Epithelial cell of proximal tubule (primary cell): ENCODE results near the gene CCDC192. TPM values are rescaled to one million over a fixed set of nuclear protein-coding genes. Genes with fewer than 3 reads are reported as not detected.

Source experiments
- DNase-seq: peaks from one replicate; pipeline ENCODE4 v3.0.0-alpha.2; 2011; ENCODE audit warnings: low read depth
- H3K4me3 ChIP-seq: 2 replicates; pipeline ENCODE4 v1.5.1; 2011; ENCODE audit warnings: low read depth, mild to moderate bottlenecking, low read length
- CTCF ChIP-seq: conservative IDR thresholded peaks from 2 replicates; pipeline ENCODE4 v1.5.1; 2012; ENCODE audit warnings: low read depth, mild to moderate bottlenecking, low read length
- total RNA-seq: library from RNA; depleted of rRNA; stranded (reverse); fragments of >200 nt; gene quantifications from 2 replicates; pipeline ENCODE4 v1.2.3, GENCODE V29; 2015

CCDC192 gene
- total RNA-seq, 1 donor from 2014 or later: not detected

- TF ChIP-seq CTCF: no peak
- no peak overlapping the region for H3K4me3 ChIP-seq
- no peak for DNase-seq
Measured at GRCh38 chr5:127933348-127933747, 230.2 kb downstream of the CCDC192 start.

- TF ChIP-seq CTCF: peak; percentile 24
- no peak overlapping the region for H3K4me3 ChIP-seq
- peak; percentile 94 for DNase-seq
Measured at GRCh38 chr5:127934791-127935256, 231.6 kb downstream of the CCDC192 start.

- H3K4me3 ChIP-seq: no peak overlapping the region
- no peak for DNase-seq
- TF ChIP-seq CTCF: no peak
Measured at GRCh38 chr5:127935398-127935797, 232.2 kb downstream of the CCDC192 start.

- no peak overlapping the region for H3K4me3 ChIP-seq
- no peak for TF ChIP-seq CTCF
- no peak for DNase-seq
Measured at GRCh38 chr5:127936439-127936972, 233.3 kb downstream of the CCDC192 start.

GRCh38 chr5:127938746-127939145 is 235.6 kb downstream of the CCDC192 start:
- DNase-seq: no peak
- H3K4me3 ChIP-seq: no peak overlapping the region
- no peak for TF ChIP-seq CTCF

- DNase-seq: no peak
- H3K4me3 ChIP-seq: no peak overlapping the region
- TF ChIP-seq CTCF: no peak
Measured at GRCh38 chr5:127940854-127941253, 237.7 kb downstream of the CCDC192 start.

GRCh38 chr5:127941646-127942045 is 238.5 kb downstream of the CCDC192 start:
- H3K4me3 ChIP-seq: no peak overlapping the region
- TF ChIP-seq CTCF: no peak
- no peak for DNase-seq
